HepG2 (cell line): Measurements from ENCODE around the gene WBP2NL. TPM values are rescaled to one million over a fixed set of nuclear protein-coding genes. Genes with fewer than 3 reads are reported as not detected.

Source experiments
- ATAC-seq: fragments of 200-7000 bp; cut with Tn5 transposase; 3 replicates; pipeline ENCODE4 v1.9.1; 2020; ENCODE audit warnings: mild to moderate bottlenecking, moderate library complexity
- BruUV-seq: library from RNA; stranded (reverse); fragments of 400-500 nt; replicated peaks from 2 replicates; lab custom pipeline; 2021; lab: Mats Ljungman, UMichigan
- CTCF ChIA-PET: fragments of 300-600 bp; formaldehyde crosslinking; extraction: SDS; loops from one replicate; lab custom pipeline; 2021; ENCODE audit warnings: low total read pairs, inconsistent platforms, low intra/inter-chr PET ratio; lab: Yijun Ruan, JAX
- POLR2A ChIA-PET: fragments of 350-600 bp; sonication (Branson Sonifier 250); formaldehyde crosslinking; loops from one replicate; lab custom pipeline; 2020; ENCODE audit warnings: antibody characterized with exemption, inconsistent platforms; lab: Yijun Ruan, JAX
- DNase-seq: peaks from one replicate; pipeline ENCODE4 v3.0.0-alpha.2; 2015; ENCODE audit warnings: low spot score
- FAIRE-seq: peaks from 3 replicates; lab custom pipeline; 2011; peaks lifted over from hg19 to GRCh38; lab: Jason Lieb, UNC
- H2AFZ ChIP-seq: one replicate; pipeline ENCODE4 v1.6.1; 2011; ENCODE audit warnings: low read length, inconsistent platforms
- H3K27ac ChIP-seq: fragments of 300-600 bp; 3 replicates; pipeline ENCODE4 v1.8.0; 2011; ENCODE audit warnings: mixed run types, mild to moderate bottlenecking, mixed read lengths, low read length, inconsistent platforms; ENCODE audit not compliant: insufficient read depth; ENCODE audit errors: extremely low read length
- H3K27me3 ChIP-seq, 2 experiments: fragments of 200-600 bp in 1 of 2; 2 replicates in 1 of 2; 3 replicates in 1 of 2; pipeline versions ENCODE4 v1.6.0 to v1.8.0; 2011; ENCODE audit warnings: low read length in 2 of 2, mild to moderate bottlenecking in 2 of 2, moderate library complexity in 2 of 2, inconsistent platforms in 1 of 2; ENCODE audit not compliant: insufficient read depth in 2 of 2, control insufficient read depth in 1 of 2
- H3K36me3 ChIP-seq, 2 experiments: fragments of 200-600 bp in 1 of 2; replicated peaks in 1 of 2; 2 replicates in 1 of 2; 3 replicates in 1 of 2; pipeline versions ENCODE4 v1.5.1 to v1.8.0; 2011; ENCODE audit warnings: low read length in 2 of 2, inconsistent platforms in 1 of 2; ENCODE audit not compliant: insufficient read depth in 2 of 2, control insufficient read depth in 1 of 2
- H3K4me1 ChIP-seq: 2 replicates; pipeline ENCODE4 v1.5.1; 2012; ENCODE audit warnings: low read length, inconsistent platforms; ENCODE audit not compliant: insufficient read depth
- H3K4me2 ChIP-seq: 2 replicates; pipeline ENCODE4 v1.6.0; 2011; ENCODE audit warnings: low read depth, low read length, inconsistent platforms
- H3K4me3 ChIP-seq, 3 experiments: fragments of 200-600 bp in 1 of 3; sonication (generic), shearing (Covaris generic) in 1 of 3; replicated peaks in 1 of 3; 2 replicates each; pipeline ENCODE4 v1.5.1; 2011 to 2016; ENCODE audit warnings: low read length in 3 of 3, inconsistent platforms in 2 of 3, low read depth in 2 of 3, mild to moderate bottlenecking in 2 of 3, control low read depth in 1 of 3, mixed read lengths in 1 of 3; ENCODE audit not compliant: insufficient read depth in 1 of 3
- H3K79me2 ChIP-seq: one replicate; pipeline ENCODE4 v1.6.1; 2011; ENCODE audit warnings: low read length, inconsistent platforms; ENCODE audit not compliant: insufficient read depth
- H3K9ac ChIP-seq: 2 replicates; pipeline ENCODE4 v1.6.0; 2011; ENCODE audit warnings: mild to moderate bottlenecking, low read depth, low read length, inconsistent platforms; ENCODE audit not compliant: insufficient read depth
- H3K9me3 ChIP-seq: 2 replicates; pipeline ENCODE4 v1.5.1; 2012; ENCODE audit warnings: mild to moderate bottlenecking, low read length
- H4K20me1 ChIP-seq: 2 replicates; pipeline ENCODE4 v1.6.0; 2011; ENCODE audit warnings: inconsistent platforms, mild to moderate bottlenecking, low read length, moderate library complexity; ENCODE audit not compliant: insufficient read depth
- CC2D1A ChIP-seq: sonication (generic); formaldehyde crosslinking; IDR thresholded peaks from 2 replicates; pipeline ENCODE4 v1.8.1; 2023; ENCODE audit warnings: mild to moderate bottlenecking, missing genetic modification reagents
- DR1 ChIP-seq: sonication (generic); formaldehyde crosslinking; IDR thresholded peaks from 2 replicates; pipeline ENCODE4 v1.8.0; 2021; ENCODE audit warnings: mild to moderate bottlenecking, missing genetic modification reagents, inconsistent platforms
- FOXA3 ChIP-seq: IDR thresholded peaks from 2 replicates; pipeline ENCODE4 v1.6.1; 2016; ENCODE audit warnings: missing genetic modification reagents, missing compliant biosample characterization
- MAFF ChIP-seq: IDR thresholded peaks from 2 replicates; pipeline ENCODE4 v1.6.1; 2011; ENCODE audit warnings: low read depth, low read length, improper control_type of control experiment
- THAP9 ChIP-seq: sonication (generic); formaldehyde crosslinking; IDR thresholded peaks from 2 replicates; pipeline ENCODE4; 2020; ENCODE audit warnings: missing genetic modification reagents, mild to moderate bottlenecking, borderline replicate concordance
- YEATS4 ChIP-seq: sonication (generic); formaldehyde crosslinking; IDR thresholded peaks from 2 replicates; pipeline ENCODE4 v1.4.0; 2020; ENCODE audit warnings: missing genetic modification reagents, borderline replicate concordance
- ZMAT3 ChIP-seq: sonication (generic); formaldehyde crosslinking; conservative IDR thresholded peaks from 2 replicates; pipeline ENCODE4 v1.7.0; 2021; ENCODE audit warnings: missing genetic modification reagents
- ZNF180 ChIP-seq: sonication (generic); formaldehyde crosslinking; IDR thresholded peaks from 2 replicates; pipeline ENCODE4 v1.4.0; 2020; ENCODE audit warnings: low read depth, missing genetic modification reagents, borderline replicate concordance
- ZNF382 ChIP-seq: sonication (generic); formaldehyde crosslinking; IDR thresholded peaks from 2 replicates; pipeline ENCODE4 v1.5.0; 2020; ENCODE audit warnings: missing genetic modification reagents, mild to moderate bottlenecking, borderline replicate concordance
- ZNF552 ChIP-seq: sonication (generic); formaldehyde crosslinking; IDR thresholded peaks from 2 replicates; pipeline ENCODE4 v1.9.0; 2022; ENCODE audit warnings: missing genetic modification reagents, mild to moderate bottlenecking, borderline replicate concordance
- ZNF691 ChIP-seq: sonication (generic); formaldehyde crosslinking; IDR thresholded peaks from 2 replicates; pipeline ENCODE4 v1.4.0; 2020; ENCODE audit warnings: missing genetic modification reagents, low read depth, mild to moderate bottlenecking, borderline replicate concordance
- ZNF83 ChIP-seq: sonication (generic); formaldehyde crosslinking; IDR thresholded peaks from 2 replicates; pipeline ENCODE4 v1.4.0; 2020; ENCODE audit warnings: missing genetic modification reagents, mild to moderate bottlenecking, borderline replicate concordance
- ZNF891 ChIP-seq: sonication (generic); formaldehyde crosslinking; IDR thresholded peaks from 2 replicates; pipeline ENCODE4 v1.5.0; 2020; ENCODE audit warnings: mild to moderate bottlenecking, missing genetic modification reagents
- WGBS: methylation state at CpG from one replicate; pipeline ENCODE4 v1.1.6; 2017; ENCODE audit warnings: low lambda C conversion rate; 5-methylcytosine and 5-hydroxymethylcytosine counted together
- in situ Hi-C: cut with HindIII; loops from 2 replicates; pipeline ENCODE4 v1.10.0; 2017; ENCODE audit warnings: low pct_unique_long_range_greater_than_20kb; ENCODE audit not compliant: extremely low pct_ligation_motif_present
- intact Hi-C: fragments of 100-400 bp; cut with micrococcal nuclease; formaldehyde crosslinking; loops from one replicate; pipeline ENCODE4 v1.10.0; 2022; ENCODE audit not compliant: unreplicated experiment
- polyA plus RNA-seq, 8 experiments: library from polyadenylated mRNA; depleted of rRNA in 3 of 8; stranded (reverse) in 7 of 8; unstranded in 1 of 8; fragments of >200 nt; fragmentation: Illumina TruSeq in 4 of 8; extraction: Trizol in 4 of 8; gene quantifications; 2 replicates each; pipeline versions ENCODE4 v1.2.1 to v1.2.3, GENCODE V29; 2011 to 2016; ENCODE audit warnings: low read depth in 4 of 8, missing spikeins in 1 of 8, mixed read lengths in 1 of 8; ENCODE audit not compliant: insufficient read depth in 1 of 8
- total RNA-seq, 5 experiments: library from RNA; depleted of rRNA; stranded (reverse); fragments of >200 nt; fragmentation: Illumina TruSeq; extraction: Trizol; gene quantifications; 2 replicates each; pipeline ENCODE4 v1.2.3, GENCODE V29; 2016; ENCODE audit warnings: low read depth in 1 of 5
- TF ChIP-seq, protein P1 (sequence below): sonication (generic); formaldehyde crosslinking; IDR thresholded peaks from 2 replicates; pipeline ENCODE4 v1.4.0; 2020; ENCODE audit warnings: mild to moderate bottlenecking, missing genetic modification reagents
- TF ChIP-seq, protein P2 (sequence below): sonication (generic); IDR thresholded peaks from 2 replicates; pipeline ENCODE4 v1.6.1; 2016; ENCODE audit warnings: low read depth, borderline replicate concordance

Gene WBP2NL
- total and polyA plus RNA-seq, 2 of the 13 experiments (the other 11 are each of a cell fraction or from before 2014, with no cell fraction given) = not detected

- TF ChIP-seq, protein P1, sequence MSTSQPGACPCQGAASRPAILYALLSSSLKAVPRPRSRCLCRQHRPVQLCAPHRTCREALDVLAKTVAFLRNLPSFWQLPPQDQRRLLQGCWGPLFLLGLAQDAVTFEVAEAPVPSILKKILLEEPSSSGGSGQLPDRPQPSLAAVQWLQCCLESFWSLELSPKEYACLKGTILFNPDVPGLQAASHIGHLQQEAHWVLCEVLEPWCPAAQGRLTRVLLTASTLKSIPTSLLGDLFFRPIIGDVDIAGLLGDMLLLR (CRISPR knock-in tag) = no peak
- TF ChIP-seq ZNF382 (CRISPR knock-in tag) = no peak
- no peak for TF ChIP-seq ZNF83 (CRISPR knock-in tag)
- no peak for TF ChIP-seq ZNF180 (CRISPR knock-in tag)
- TF ChIP-seq ZNF691 (CRISPR knock-in tag) = no peak
- no peak for TF ChIP-seq DR1 (CRISPR knock-in tag)
- no peak for TF ChIP-seq CC2D1A (CRISPR knock-in tag)
- no peak for TF ChIP-seq ZMAT3 (CRISPR knock-in tag)
- no peak for TF ChIP-seq ZNF891 (CRISPR knock-in tag)
- TF ChIP-seq MAFF = no peak
- TF ChIP-seq, protein P2, sequence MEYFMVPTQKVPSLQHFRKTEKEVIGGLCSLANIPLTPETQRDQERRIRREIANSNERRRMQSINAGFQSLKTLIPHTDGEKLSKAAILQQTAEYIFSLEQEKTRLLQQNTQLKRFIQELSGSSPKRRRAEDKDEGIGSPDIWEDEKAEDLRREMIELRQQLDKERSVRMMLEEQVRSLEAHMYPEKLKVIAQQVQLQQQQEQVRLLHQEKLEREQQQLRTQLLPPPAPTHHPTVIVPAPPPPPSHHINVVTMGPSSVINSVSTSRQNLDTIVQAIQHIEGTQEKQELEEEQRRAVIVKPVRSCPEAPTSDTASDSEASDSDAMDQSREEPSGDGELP = no peak
- TF ChIP-seq YEATS4 (CRISPR knock-in tag) = no peak
- no peak for TF ChIP-seq ZNF552 (CRISPR knock-in tag)
- no peak for TF ChIP-seq FOXA3 (CRISPR knock-in tag)
- TF ChIP-seq THAP9 (CRISPR knock-in tag) = no peak
- no peak for FAIRE-seq
Observed at GRCh38 chr22:42025421-42025820, 26.8 kb downstream of the WBP2NL start.

More at GRCh38 chr22:42025421-42025820, 26.8 kb downstream of the WBP2NL start:
- no peak overlapping the region for H3K4me2 ChIP-seq
- no peak overlapping the region for H3K27ac ChIP-seq
- no peaks in the 10 kb centered on the region for H3K4me1 ChIP-seq
- no peak overlapping the region for H2AFZ ChIP-seq
- in situ Hi-C loops = no loop called here
- no peak for ATAC-seq
- CTCF ChIA-PET = no interaction called here
- DNase-seq = no peak
- WGBS = 3% methylated on average over 1 of the region's 1 CpG
- no peaks in the 10 kb centered on the region for H4K20me1 ChIP-seq
- H3K79me2 ChIP-seq = no peaks in the 10 kb centered on the region
- no peak overlapping the region for H3K4me3 ChIP-seq
- POLR2A ChIA-PET = no interaction called here
- BruUV-seq = no TSS peak
- no peaks in the 10 kb centered on the region for H3K36me3 ChIP-seq
- no peaks in the 10 kb centered on the region; a peak in 1 of 5 replicates for H3K27me3 ChIP-seq
- intact Hi-C loops = no loop called here
- H3K9me3 ChIP-seq = no peaks in the 10 kb centered on the region
- H3K9ac ChIP-seq = no peak overlapping the region
